Memory B cell (primary cell): Measurements from ENCODE around the gene GNG4.
"Not testable (repeated sequence)": the region's sequence is repeated elsewhere in the genome, so short reads cannot be mapped to it uniquely, and the experiment has no call there.

Experiments used
- ATAC-seq: fragments of 150-1000 bp; cut with Tn5 transposase; 2 replicates; pipeline ENCODE4 v1.10.0; 2021; ENCODE audit warnings: low read depth, mild to moderate bottlenecking, moderate library complexity
- DNase-seq, 2 donors: peaks; one replicate each; pipeline ENCODE4 v3.0.0; 2022; ENCODE audit warnings: low spot score in 2 of 2
- H3K27ac Mint-ChIP-seq: one replicate; pipeline ENCODE4 v1.8.0; 2022; ENCODE audit warnings: mild to moderate bottlenecking, moderate library complexity, mixed read lengths
- H3K27me3 Mint-ChIP-seq: one replicate; pipeline ENCODE4 v1.8.0; 2022; ENCODE audit warnings: mixed read lengths
- H3K36me3 Mint-ChIP-seq: one replicate; pipeline ENCODE4 v1.8.0; 2022; ENCODE audit warnings: mild to moderate bottlenecking, mixed read lengths
- H3K4me1 Mint-ChIP-seq: one replicate; pipeline ENCODE4 v1.8.0; 2022; ENCODE audit warnings: mixed read lengths
- H3K4me3 Mint-ChIP-seq: one replicate; pipeline ENCODE4 v1.8.0; 2022; ENCODE audit warnings: mild to moderate bottlenecking, moderate library complexity, mixed read lengths
- H3K9me3 Mint-ChIP-seq: one replicate; pipeline ENCODE4 v1.8.0; 2022; ENCODE audit warnings: mixed read lengths

Gene GNG4

GRCh38 chr1:235571482-235571881 lies 78.1 kb downstream of the GNG4 start:
- no peak overlapping the region for H3K4me3 Mint-ChIP-seq
- peaks cover 3% of the 10 kb centered on the region for H3K27me3 Mint-ChIP-seq
- no peaks in the 10 kb centered on the region for H3K4me1 Mint-ChIP-seq
- DNase-seq = no peak
- ATAC-seq = no peak
- H3K27ac Mint-ChIP-seq = no peak overlapping the region
- no peaks in the 10 kb centered on the region for H3K9me3 Mint-ChIP-seq
- no peaks in the 10 kb centered on the region for H3K36me3 Mint-ChIP-seq

- DNase-seq = no peak
- no peak for ATAC-seq
- H3K4me3 Mint-ChIP-seq = no peak overlapping the region
- H3K27ac Mint-ChIP-seq = no peak overlapping the region
- H3K36me3 Mint-ChIP-seq = no peaks in the 10 kb centered on the region
- no peaks in the 10 kb centered on the region for H3K9me3 Mint-ChIP-seq
- no peaks in the 10 kb centered on the region for H3K4me1 Mint-ChIP-seq
- H3K27me3 Mint-ChIP-seq = peaks cover 6% of the 10 kb centered on the region
Observed at GRCh38 chr1:235567812-235568503, 81.6 kb downstream of the GNG4 start.

GRCh38 chr1:235566084-235566483 lies 83.5 kb downstream of the GNG4 start:
- Mint-ChIP-seq H3K4me1 (no peaks in the 10 kb centered on the region), H3K9me3 (no peaks in the 10 kb centered on the region), H3K27me3 (peaks cover 6% of the 10 kb centered on the region), H3K4me3 (no peak overlapping the region), H3K27ac (no peak overlapping the region), H3K36me3 (no peaks in the 10 kb centered on the region)
- ATAC-seq (no peak), DNase-seq (no peak)

- H3K27ac Mint-ChIP-seq = no peak overlapping the region
Observed at GRCh38 chr1:235563513-235564061, 86.0 kb downstream of the GNG4 start.

GRCh38 chr1:235562589-235562988 lies 87.0 kb downstream of the GNG4 start:
- DNase-seq (no peak), ATAC-seq (no peak)
- Mint-ChIP-seq H3K4me1 (no peaks in the 10 kb centered on the region), H3K9me3 (no peaks in the 10 kb centered on the region), H3K36me3 (no peaks in the 10 kb centered on the region), H3K4me3 (no peak overlapping the region), H3K27me3 (peaks cover 6% of the 10 kb centered on the region), H3K27ac (no peak overlapping the region)

More at GRCh38 chr1:235563513-235564061, 86.0 kb downstream of the GNG4 start:
- H3K27me3 Mint-ChIP-seq = peaks cover 6% of the 10 kb centered on the region
- DNase-seq (no peak), ATAC-seq (no peak)
- H3K4me3 Mint-ChIP-seq = no peak overlapping the region
- no peaks in the 10 kb centered on the region for H3K4me1 Mint-ChIP-seq
- no peaks in the 10 kb centered on the region for H3K36me3 Mint-ChIP-seq
- H3K9me3 Mint-ChIP-seq = no peaks in the 10 kb centered on the region

GRCh38 chr1:235558621-235559169 lies 90.9 kb downstream of the GNG4 start:
- no peak overlapping the region for H3K27ac Mint-ChIP-seq
- H3K9me3 Mint-ChIP-seq = no peaks in the 10 kb centered on the region
- peaks cover 1% of the 10 kb centered on the region for H3K36me3 Mint-ChIP-seq
- H3K27me3 Mint-ChIP-seq = peaks cover 3% of the 10 kb centered on the region
- DNase-seq (no peak), ATAC-seq (no peak)
- H3K4me1 Mint-ChIP-seq = no peaks in the 10 kb centered on the region
- H3K4me3 Mint-ChIP-seq = no peak overlapping the region

- ATAC-seq (no peak), DNase-seq (no peak)
- no peak overlapping the region for H3K4me3 Mint-ChIP-seq
- peaks cover 1% of the 10 kb centered on the region for H3K36me3 Mint-ChIP-seq
- no peaks in the 10 kb centered on the region for H3K27me3 Mint-ChIP-seq
- no peaks in the 10 kb centered on the region for H3K4me1 Mint-ChIP-seq
- no peak overlapping the region for H3K27ac Mint-ChIP-seq
- H3K9me3 Mint-ChIP-seq = no peaks in the 10 kb centered on the region
Observed at GRCh38 chr1:235557495-235557894, 92.1 kb downstream of the GNG4 start.

- no peak overlapping the region for H3K4me3 Mint-ChIP-seq
- H3K9me3 Mint-ChIP-seq = no peaks in the 10 kb centered on the region
- no peak for ATAC-seq
- H3K27me3 Mint-ChIP-seq = no peaks in the 10 kb centered on the region
- H3K27ac Mint-ChIP-seq = no peak overlapping the region
- H3K36me3 Mint-ChIP-seq = peaks cover 1% of the 10 kb centered on the region
- no peaks in the 10 kb centered on the region for H3K4me1 Mint-ChIP-seq
- no peak for DNase-seq
Observed at GRCh38 chr1:235556807-235557206, 92.8 kb downstream of the GNG4 start.

- ATAC-seq (no peak), DNase-seq (no peak)
- Mint-ChIP-seq H3K27me3 (no peaks in the 10 kb centered on the region), H3K4me1 (no peaks in the 10 kb centered on the region), H3K36me3 (peaks cover 1% of the 10 kb centered on the region), H3K27ac (no peak overlapping the region), H3K4me3 (no peak overlapping the region), H3K9me3 (no peaks in the 10 kb centered on the region)
Observed at GRCh38 chr1:235553112-235553551, 96.5 kb downstream of the GNG4 start.

- DNase-seq (no peak), ATAC-seq (no peak)
- H3K4me3 Mint-ChIP-seq = no peak overlapping the region
- H3K27ac Mint-ChIP-seq = no peak overlapping the region
- no peaks in the 10 kb centered on the region for H3K9me3 Mint-ChIP-seq
- H3K4me1 Mint-ChIP-seq = no peaks in the 10 kb centered on the region
- peaks cover 1% of the 10 kb centered on the region for H3K36me3 Mint-ChIP-seq
- no peaks in the 10 kb centered on the region for H3K27me3 Mint-ChIP-seq
Observed at GRCh38 chr1:235552146-235552716, 97.4 kb downstream of the GNG4 start.

- H3K4me1 Mint-ChIP-seq = no peaks in the 10 kb centered on the region
- ATAC-seq (no peak), DNase-seq (no peak)
- peaks cover 6% of the 10 kb centered on the region for H3K27me3 Mint-ChIP-seq
- H3K27ac Mint-ChIP-seq = no peak overlapping the region
- no peak overlapping the region for H3K4me3 Mint-ChIP-seq
- no peaks in the 10 kb centered on the region for H3K9me3 Mint-ChIP-seq
- no peaks in the 10 kb centered on the region for H3K36me3 Mint-ChIP-seq
Observed at GRCh38 chr1:235549351-235550139, 100.0 kb downstream of the GNG4 start.

- not testable (repeated sequence) for H3K27ac Mint-ChIP-seq, H3K4me1 Mint-ChIP-seq, H3K27me3 Mint-ChIP-seq, DNase-seq, H3K36me3 Mint-ChIP-seq, H3K4me3 Mint-ChIP-seq, H3K9me3 Mint-ChIP-seq
- peak; percentile 62 for ATAC-seq
Observed at GRCh38 chr1:235546369-235547155, 103.0 kb downstream of the GNG4 start.

- H3K9me3 Mint-ChIP-seq = no peaks in the 10 kb centered on the region
- no peak overlapping the region for H3K4me3 Mint-ChIP-seq
- no peaks in the 10 kb centered on the region for H3K36me3 Mint-ChIP-seq
- H3K27ac Mint-ChIP-seq = no peak overlapping the region
- ATAC-seq (no peak), DNase-seq (no peak)
- no peaks in the 10 kb centered on the region for H3K4me1 Mint-ChIP-seq
- peaks cover 7% of the 10 kb centered on the region for H3K27me3 Mint-ChIP-seq
Observed at GRCh38 chr1:235545292-235545930, 104.2 kb downstream of the GNG4 start.
